ENCODE results near the gene AFF3. TPM values are rescaled to one million over a fixed set of nuclear protein-coding genes. Genes with fewer than 3 reads are reported as not detected.

AFF3 gene
- total and polyA plus RNA-seq, 2 of the 8 experiments (the other 6 are each of a cell fraction or from before 2014, with no cell fraction given): 0.27 to 3.0 TPM

DNA sequence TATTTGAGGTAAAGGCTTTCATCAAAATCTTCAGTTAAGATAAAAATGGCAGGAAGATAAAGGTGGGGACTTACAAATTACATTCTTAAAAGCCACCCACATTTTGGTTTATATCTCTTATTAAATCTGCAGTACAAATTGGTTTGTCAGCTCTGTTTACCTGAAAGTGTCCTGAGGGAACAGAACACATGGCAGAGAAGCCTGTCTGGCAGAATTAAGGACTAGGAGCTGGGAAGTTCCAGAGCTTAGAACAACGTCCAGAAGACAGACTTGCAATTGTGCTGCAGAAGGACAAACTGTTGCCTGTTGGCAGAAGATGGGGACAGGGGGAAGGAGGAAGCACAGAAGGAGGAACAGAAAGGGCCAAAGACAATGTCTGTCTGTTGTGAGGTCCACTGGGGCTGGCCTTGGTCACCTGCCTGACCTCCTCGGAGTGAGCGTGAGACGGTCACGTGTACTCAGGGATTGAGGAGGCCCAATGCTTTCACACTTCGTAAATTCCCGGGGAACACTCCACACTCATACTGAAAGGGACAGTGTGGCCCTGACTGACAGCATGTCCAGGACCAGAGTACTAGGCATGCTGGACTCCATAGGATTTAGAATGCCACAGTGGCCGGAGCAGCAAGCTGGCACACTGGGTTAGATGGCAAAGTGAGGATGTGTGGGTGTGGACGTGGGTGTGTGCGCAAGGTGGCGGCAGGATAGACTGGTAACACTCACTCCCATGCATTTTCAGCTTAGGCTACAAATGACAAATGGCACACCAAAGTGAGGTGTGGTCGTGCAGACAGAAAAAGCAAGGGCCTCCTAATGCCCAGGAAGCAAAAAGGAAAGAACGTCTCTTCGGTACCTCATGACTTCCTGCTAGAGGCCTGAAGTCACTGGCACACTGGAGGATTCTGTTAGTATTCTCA, 441.6 kb downstream of the AFF3 start (continued):
- TF ChIP-seq, protein P1, sequence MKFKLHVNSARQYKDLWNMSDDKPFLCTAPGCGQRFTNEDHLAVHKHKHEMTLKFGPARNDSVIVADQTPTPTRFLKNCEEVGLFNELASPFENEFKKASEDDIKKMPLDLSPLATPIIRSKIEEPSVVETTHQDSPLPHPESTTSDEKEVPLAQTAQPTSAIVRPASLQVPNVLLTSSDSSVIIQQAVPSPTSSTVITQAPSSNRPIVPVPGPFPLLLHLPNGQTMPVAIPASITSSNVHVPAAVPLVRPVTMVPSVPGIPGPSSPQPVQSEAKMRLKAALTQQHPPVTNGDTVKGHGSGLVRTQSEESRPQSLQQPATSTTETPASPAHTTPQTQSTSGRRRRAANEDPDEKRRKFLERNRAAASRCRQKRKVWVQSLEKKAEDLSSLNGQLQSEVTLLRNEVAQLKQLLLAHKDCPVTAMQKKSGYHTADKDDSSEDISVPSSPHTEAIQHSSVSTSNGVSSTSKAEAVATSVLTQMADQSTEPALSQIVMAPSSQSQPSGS (IDR thresholded peaks at IDR 0.05; ENCODE audit: low read length): no peak
- TF ChIP-seq SAP30 (IDR thresholded peaks at IDR 0.05; ENCODE audit: insufficient read depth, insufficient replicate concordance, low read length): no peak
- TF ChIP-seq SP4 (IDR thresholded peaks at IDR 0.05; ENCODE audit: low read length): no peak
